Measurements from ENCODE around the gene BNC2.

GRCh38 chr9:16651446-16651964, 219.0 kb downstream of the BNC2 start:
- no peak for TF ChIP-seq CTCF (conservative IDR thresholded peaks at IDR 0.05; ENCODE audit: low read depth, low read length)
- TF ChIP-seq EZH2 (IDR thresholded peaks at IDR 0.05; ENCODE audit: low read length, unreplicated experiment) = no peak
- no peak for TF ChIP-seq EZH2phosphoT487 (IDR thresholded peaks at IDR 0.05; ENCODE audit: borderline replicate concordance, low read length)
